Spleen (tissue), 11 donors: ENCODE data around the gene ADH6. TPM values are rescaled to one million over a fixed set of nuclear protein-coding genes. Genes with fewer than 3 reads are reported as not detected.

Source experiments
- DNase-seq: peaks from one replicate; pipeline ENCODE4 v3.0.0-alpha.2; 2020
- H3K27ac ChIP-seq, 8 donors: fragments of 200-600 bp; sonication (generic) in 7 of 8; 1 replicate in 4 of 8; 2 replicates in 4 of 8; pipeline versions ENCODE4 v1.5.0 to v1.8.0; 2016 to 2021; ENCODE audit warnings: inconsistent platforms in 4 of 8, mild to moderate bottlenecking in 4 of 8, moderate library complexity in 1 of 8
- H3K27me3 ChIP-seq, 7 donors: fragments of 200-600 bp; sonication (generic) in 6 of 7; replicated peaks in 1 of 7; 1 replicate in 4 of 7; 2 replicates in 3 of 7; pipeline versions ENCODE4 v1.5.0 to v1.8.0; 2016 to 2021; ENCODE audit warnings: inconsistent platforms in 3 of 7, mild to moderate bottlenecking in 1 of 7
- H3K36me3 ChIP-seq, 6 donors: fragments of 200-600 bp; sonication (generic) in 5 of 6; 1 replicate in 4 of 6; 2 replicates in 2 of 6; pipeline versions ENCODE4 v1.5.0 to v1.8.0; 2016 to 2021; ENCODE audit warnings: inconsistent platforms in 2 of 6
- H3K4me1 ChIP-seq, 6 donors: fragments of 200-600 bp; sonication (generic) in 5 of 6; 1 replicate in 3 of 6; 2 replicates in 3 of 6; pipeline versions ENCODE4 v1.5.0 to v1.8.0; 2016 to 2021; ENCODE audit warnings: inconsistent platforms in 3 of 6
- H3K4me3 ChIP-seq, 8 donors: fragments of 200-600 bp; sonication (generic) in 7 of 8; 1 replicate in 4 of 8; 2 replicates in 4 of 8; pipeline versions ENCODE4 v1.5.0 to v1.8.0; 2016 to 2021; ENCODE audit warnings: inconsistent platforms in 4 of 8, mild to moderate bottlenecking in 4 of 8, moderate library complexity in 2 of 8
- H3K9me3 ChIP-seq, 8 donors: fragments of 200-600 bp; sonication (generic) in 7 of 8; 1 replicate in 4 of 8; 2 replicates in 4 of 8; pipeline versions ENCODE4 v1.5.0 to v1.8.0; 2016 to 2021; ENCODE audit warnings: inconsistent platforms in 4 of 8
- CTCF ChIP-seq, 11 experiments: fragments of 200-600 bp in 7 of 11; fragments of 450-650 bp in 4 of 11; sonication (generic) in 4 of 11; IDR thresholded peaks in 8 of 11; conservative IDR thresholded peaks in 3 of 11; 1 replicate in 7 of 11; 2 replicates in 4 of 11; pipeline versions ENCODE4 v1.4.0 to v1.8.0; 2016 to 2021; ENCODE audit warnings: antibody characterized with exemption in 11 of 11, inconsistent platforms in 4 of 11, mild to moderate bottlenecking in 1 of 11
- POLR2A ChIP-seq, 3 donors: fragments of 450-650 bp; IDR thresholded peaks; one replicate each; pipeline ENCODE4 v1.5.1; 2017; ENCODE audit warnings: antibody characterized with exemption in 3 of 3, mild to moderate bottlenecking in 1 of 3
- POLR2AphosphoS5 ChIP-seq, 3 donors: sonication (generic); formaldehyde crosslinking; IDR thresholded peaks; one replicate each; pipeline ENCODE4 v1.5.1; 2017; ENCODE audit warnings: antibody characterized with exemption in 3 of 3
- WGBS, 5 donors: extraction: QIAGEN DNeasy Blood & Tissue Kit in 3 of 5; methylation state at CpG; one replicate each; pipeline versions ENCODE4 v1.1.5 to v1.1.7; 2013 to 2018; 5-methylcytosine and 5-hydroxymethylcytosine counted together
- intact Hi-C: fragments of 100-400 bp; cut with DNase I; formaldehyde crosslinking; loops from one replicate; pipeline ENCODE4 v1.15.0; 2023; ENCODE audit warnings: low total_unique reads
- polyA plus RNA-seq, 3 donors: library from polyadenylated mRNA; stranded (reverse); fragments of 200-250 nt; gene quantifications; one replicate each; pipeline ENCODE4 v1.2.1, GENCODE V29; 2013
- total RNA-seq, 7 donors: library from RNA; depleted of rRNA in 3 of 7; stranded (reverse); fragments of >200 nt in 3 of 7; fragmentation: NEBNext Ultra II Directional in 4 of 7; extraction: Animal tissue kit (Norgen Biotek cat#: 25700) in 4 of 7; gene quantifications; one replicate each; pipeline versions ENCODE4 v1.1.0 to v1.2.1, GENCODE V29; 2016 to 2021
- donor health status: healthy with polysubstance abuse.
- donor health status: DM: no; HTN: no; CAD: no; lungs with moderate emphysema.
- donor health status: DM: no; HTN: no; CAD: no.
- donor health status: Bipolar disorder and iron deficiency.
- donor health status: healthy.
- donor health status: DM: no; HTN: no; CAD: no.
- donor health status: DM: yes; HTN: yes; CAD: no.

ADH6 gene
- total and polyA plus RNA-seq, 10 donors: 0.02 to 0.03 TPM; not detected in 8

GRCh38 chr4:99207911-99208718 lies 10.9 kb downstream of the ADH6 start:
- H3K36me3 ChIP-seq: no peaks in the 10 kb centered on the region
- intact Hi-C loops: no loop called here

GRCh38 chr4:99207069-99207743 lies 11.8 kb downstream of the ADH6 start:
- Histone ChIP-seq H3K27ac (no peak overlapping the region), H3K9me3 (no peaks in the 10 kb centered on the region), H3K4me1 (no peaks in the 10 kb centered on the region), H3K4me3 (no peak overlapping the region), H3K27me3 (no peaks in the 10 kb centered on the region), H3K36me3 (no peaks in the 10 kb centered on the region)
- DNase-seq: no peak
- intact Hi-C loops: no loop called here
- TF ChIP-seq POLR2A (IDR thresholded peaks at IDR 0.05): no peak
- TF ChIP-seq CTCF (IDR thresholded peaks at IDR 0.05 in 8 of 11, conservative IDR thresholded peaks at IDR 0.05 in 3 of 11): no peak
- TF ChIP-seq POLR2AphosphoS5 (IDR thresholded peaks at IDR 0.05): no peak
- 59 to 78% (median 72%) methylated on average over 4 of the region's 4 CpGs for WGBS, 5 donors

More at GRCh38 chr4:99207911-99208718, 10.9 kb downstream of the ADH6 start:
- Histone ChIP-seq H3K4me1 (no peaks in the 10 kb centered on the region), H3K9me3 (no peaks in the 10 kb centered on the region), H3K27me3 (no peaks in the 10 kb centered on the region), H3K27ac (peak overlapping the region in 2 of 8 donors; percentile 3 to 10), H3K4me3 (no peak overlapping the region)
- 38 to 63% (median 45%) methylated on average over 10 of the region's 10 CpGs for WGBS, 5 donors
- DNase-seq: no peak
- TF ChIP-seq POLR2A (IDR thresholded peaks at IDR 0.05) (no peak), CTCF (IDR thresholded peaks at IDR 0.05 in 8 of 11, conservative IDR thresholded peaks at IDR 0.05 in 3 of 11) (no peak), POLR2AphosphoS5 (IDR thresholded peaks at IDR 0.05) (no peak)

GRCh38 chr4:99205153-99205979 lies 13.7 kb downstream of the ADH6 start:
- intact Hi-C loops: no loop called here
- Histone ChIP-seq H3K4me3 (no peak overlapping the region), H3K36me3 (no peaks in the 10 kb centered on the region), H3K9me3 (no peaks in the 10 kb centered on the region), H3K27me3 (no peaks in the 10 kb centered on the region), H3K4me1 (no peaks in the 10 kb centered on the region), H3K27ac (peak overlapping the region in 1 of 8 donors; percentile 17)
- no peak for TF ChIP-seq POLR2A (IDR thresholded peaks at IDR 0.05)
- no peak for TF ChIP-seq POLR2AphosphoS5 (IDR thresholded peaks at IDR 0.05)
- no peak for TF ChIP-seq CTCF (IDR thresholded peaks at IDR 0.05 in 8 of 11, conservative IDR thresholded peaks at IDR 0.05 in 3 of 11)
- 68 to 87% (median 82%) methylated on average over 5 of the region's 5 CpGs for WGBS, 5 donors
- no peak for DNase-seq
